Loucy (cell line): ENCODE data around the gene NKX6-2.

ENCODE experiments used
- H2AFZ ChIP-seq: fragments of 200-600 bp; sonication (generic); 2 replicates; pipeline ENCODE4 v1.6.0; 2016; ENCODE audit warnings: antibody characterized with exemption, mild to moderate bottlenecking, low read length, moderate library complexity
- H3F3A ChIP-seq: fragments of 200-600 bp; 2 replicates; pipeline ENCODE4 v1.6.0; 2016; ENCODE audit warnings: antibody characterized with exemption, low read depth, mild to moderate bottlenecking
- H3K27me3 ChIP-seq: fragments of 200-600 bp; sonication (generic); 2 replicates; pipeline ENCODE4 v1.6.1; 2014; ENCODE audit warnings: low read length, mild to moderate bottlenecking; ENCODE audit not compliant: insufficient read depth, poor library complexity, severe bottlenecking
- H3K36me3 ChIP-seq: fragments of 200-600 bp; sonication (generic); 2 replicates; pipeline ENCODE4 v1.6.1; 2016; ENCODE audit warnings: low read length; ENCODE audit not compliant: insufficient read depth
- H3K4me1 ChIP-seq: fragments of 200-600 bp; sonication (generic); 2 replicates; pipeline ENCODE4 v1.5.1; 2014; ENCODE audit warnings: low read length, mild to moderate bottlenecking; ENCODE audit not compliant: insufficient read depth, poor library complexity, severe bottlenecking
- H3K4me2 ChIP-seq: fragments of 200-600 bp; sonication (generic); 2 replicates; pipeline ENCODE4 v1.6.0; 2014; ENCODE audit warnings: antibody characterized with exemption, low read length, low read depth, mild to moderate bottlenecking; ENCODE audit not compliant: poor library complexity, severe bottlenecking
- H3K4me3 ChIP-seq: fragments of 200-600 bp; sonication (generic); 2 replicates; pipeline ENCODE4 v1.5.1; 2014; ENCODE audit warnings: low read length, mild to moderate bottlenecking, mixed read lengths; ENCODE audit not compliant: poor library complexity, severe bottlenecking
- H3K79me2 ChIP-seq: fragments of 200-600 bp; sonication (generic); 2 replicates; pipeline ENCODE4 v1.6.1; 2014; ENCODE audit warnings: low read length; ENCODE audit not compliant: insufficient read depth
- H3K9ac ChIP-seq: fragments of 200-600 bp; sonication (generic); 2 replicates; pipeline ENCODE4 v1.6.0; 2014; ENCODE audit warnings: mild to moderate bottlenecking, low read depth, low read length, moderate library complexity; ENCODE audit not compliant: poor library complexity, severe bottlenecking
- H3K9me2 ChIP-seq: fragments of 200-600 bp; sonication (generic); replicated peaks from 2 replicates; pipeline ENCODE4 v1.6.1; 2016; ENCODE audit warnings: low read depth, low read length, mixed read lengths
- H3K9me3 ChIP-seq: fragments of 200-600 bp; sonication (generic); 2 replicates; pipeline ENCODE4 v1.6.1; 2014; ENCODE audit warnings: mild to moderate bottlenecking, antibody characterized with exemption, low read length, low read depth; ENCODE audit not compliant: insufficient read depth
- H4K20me1 ChIP-seq: fragments of 200-600 bp; sonication (generic); 2 replicates; pipeline ENCODE4 v1.6.0; 2014; ENCODE audit warnings: antibody characterized with exemption, low read length, mild to moderate bottlenecking; ENCODE audit not compliant: insufficient read depth, poor library complexity, severe bottlenecking
- CTCF ChIP-seq: fragments of 200-600 bp; sonication (generic); conservative IDR thresholded peaks from 2 replicates; pipeline ENCODE4 v1.5.1; 2014; ENCODE audit warnings: mild to moderate bottlenecking, antibody characterized with exemption, low read length
- EZH2phosphoT487 ChIP-seq: fragments of 200-600 bp; IDR thresholded peaks from 2 replicates; pipeline ENCODE4 v1.6.1; 2018; ENCODE audit warnings: antibody characterized with exemption, mild to moderate bottlenecking, moderate library complexity, borderline replicate concordance

NKX6-2 gene

GRCh38 chr10:132783165-132783939, 2.6 kb downstream of the NKX6-2 start:
- Histone ChIP-seq H3K36me3 (peaks cover 7% of the 10 kb centered on the region; the same call in 1 of the 2 replicates), H3K4me3 (no peak overlapping the region), H3K4me2 (no peak overlapping the region), H3K9me3 (no peaks in the 10 kb centered on the region), H3K4me1 (no peaks in the 10 kb centered on the region), H3K9ac (no peak overlapping the region), H3K27me3 (no peaks in the 10 kb centered on the region), H2AFZ (no peak overlapping the region), H3K79me2 (no peaks in the 10 kb centered on the region), H3F3A (no peaks in the 10 kb centered on the region), H3K9me2 (no peaks in the 10 kb centered on the region), H4K20me1 (no peaks in the 10 kb centered on the region)
- TF ChIP-seq CTCF (no peak), EZH2phosphoT487 (no peak)

- Histone ChIP-seq H3K9me2 (no peaks in the 10 kb centered on the region), H3K79me2 (no peaks in the 10 kb centered on the region), H4K20me1 (no peaks in the 10 kb centered on the region), H3F3A (no peaks in the 10 kb centered on the region), H3K4me1 (no peaks in the 10 kb centered on the region), H3K27me3 (no peaks in the 10 kb centered on the region), H3K36me3 (peaks cover 7% of the 10 kb centered on the region; the same call in 1 of the 2 replicates), H3K9ac (no peak overlapping the region), H2AFZ (no peak overlapping the region), H3K4me2 (no peak overlapping the region), H3K9me3 (no peaks in the 10 kb centered on the region), H3K4me3 (no peak overlapping the region)
- TF ChIP-seq EZH2phosphoT487 (no peak), CTCF (no peak)
These were observed 4.4 kb downstream of the NKX6-2 start for GRCh38 chr10:132781556-132781955.

- H2AFZ ChIP-seq = no peak overlapping the region
- no peaks in the 10 kb centered on the region for H3K9me2 ChIP-seq
- no peak overlapping the region for H3K4me2 ChIP-seq
- H3K36me3 ChIP-seq = peaks cover 7% of the 10 kb centered on the region; the same call in 1 of the 2 replicates
- no peaks in the 10 kb centered on the region for H3F3A ChIP-seq
- TF ChIP-seq EZH2phosphoT487 (no peak), CTCF (no peak)
- H3K79me2 ChIP-seq = no peaks in the 10 kb centered on the region
- H3K9me3 ChIP-seq = no peaks in the 10 kb centered on the region
- H4K20me1 ChIP-seq = no peaks in the 10 kb centered on the region
- H3K27me3 ChIP-seq = no peaks in the 10 kb centered on the region
- H3K4me3 ChIP-seq = no peak overlapping the region
- no peak overlapping the region for H3K9ac ChIP-seq
- no peaks in the 10 kb centered on the region for H3K4me1 ChIP-seq
These were observed 5.6 kb downstream of the NKX6-2 start for GRCh38 chr10:132780356-132780755.
